Left colon (tissue), 2 donors: ENCODE measurements around the gene IPO11. TPM values are rescaled to one million over a fixed set of nuclear protein-coding genes. Genes with fewer than 3 reads are reported as not detected.

ENCODE experiments used
- ATAC-seq: fragments of 200-7000 bp; cut with Tn5 transposase; one replicate; pipeline ENCODE4 v1.9.1; 2020; ENCODE audit warnings: mild to moderate bottlenecking, moderate library complexity
- DNase-seq, 2 donors: peaks; one replicate each; pipeline ENCODE4 v3.0.0-alpha.2; 2020
- intact Hi-C, 2 donors: fragments of 100-400 bp; cut with DNase I in 1 of 2; cut with micrococcal nuclease in 1 of 2; formaldehyde crosslinking; loops; one replicate each; pipeline versions ENCODE4 v1.11.2 to v1.14.0; 2022; cut with DNase I, micrococcal nuclease
- total RNA-seq, 2 donors: library from RNA; stranded (reverse); fragmentation: NEBNext Ultra II Directional; extraction: Animal tissue kit (Norgen Biotek cat#: 25700); gene quantifications; one replicate each; pipeline ENCODE4 v1.2.1, GENCODE V29; 2021
- donor health status: DM: no; HTN: no; CAD: no.
- donor health status: DM: yes; HTN: yes; CAD: no.

Gene IPO11
- total RNA-seq, 2 donors from 2014 or later: 18.0 to 18.8 TPM

DNA sequence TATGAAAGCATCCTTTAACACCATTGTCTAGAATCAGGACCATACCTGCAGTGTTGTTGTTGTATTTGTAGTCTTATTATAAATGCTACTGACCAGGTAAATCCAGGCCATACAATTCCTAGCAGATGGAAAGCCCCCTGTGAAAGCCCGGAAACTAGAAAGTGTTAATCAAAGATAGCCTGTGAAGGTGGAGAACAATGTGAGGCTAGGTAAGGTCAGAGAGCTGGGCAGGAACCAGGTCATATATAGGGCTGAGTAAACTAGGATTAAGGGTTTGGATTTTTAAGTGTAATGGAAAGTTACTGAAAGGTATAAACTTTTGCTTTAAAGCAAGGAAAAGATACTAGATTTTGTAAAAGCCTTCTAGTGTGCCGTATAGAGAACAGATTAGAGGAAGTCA lies 172.7 kb downstream of the IPO11 start:
- DNase-seq: no peak
- ATAC-seq: no peak
- intact Hi-C loops: no loop called here

DNA sequence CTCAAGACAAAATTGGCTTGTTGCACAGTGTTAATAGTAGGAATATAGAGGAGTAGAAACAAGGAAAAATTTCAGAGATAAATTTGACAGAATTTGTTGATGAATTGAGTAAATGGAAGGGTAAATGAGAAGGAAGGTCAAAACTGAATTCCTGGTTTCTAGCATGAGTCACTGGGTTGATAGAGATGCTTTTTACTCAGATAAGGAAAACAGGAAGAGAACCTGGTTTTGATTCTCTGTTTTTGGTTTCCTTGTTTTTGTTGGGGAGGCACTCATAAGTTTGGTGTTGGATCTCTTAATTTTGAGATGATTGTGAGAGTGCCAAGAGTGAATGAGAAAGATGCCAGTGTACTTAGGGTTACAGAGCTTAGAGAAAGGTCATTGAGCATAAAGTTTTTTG lies 173.2 kb downstream of the IPO11 start:
- intact Hi-C loops: no loop called here
- no peak for ATAC-seq

DNA sequence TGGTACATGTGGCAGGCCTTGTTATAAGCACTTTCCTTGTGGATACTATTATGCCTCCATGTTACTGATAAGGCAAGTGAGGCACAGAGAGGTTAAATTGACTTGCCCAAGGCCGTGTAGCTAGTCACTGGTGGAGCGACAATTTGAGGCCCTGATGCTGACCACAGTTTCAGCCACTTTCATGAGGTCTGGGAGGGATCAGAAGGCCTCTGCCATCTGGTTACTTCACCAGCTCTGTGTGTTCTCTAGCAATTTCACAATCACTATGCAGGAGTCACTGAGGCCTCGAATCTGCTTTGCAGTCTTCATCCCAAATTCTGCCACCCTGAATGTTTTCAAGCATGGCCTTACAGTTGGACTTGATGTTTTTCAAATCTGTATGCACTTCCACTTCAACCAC lies 175.2 kb downstream of the IPO11 start:
- ATAC-seq (no peak), DNase-seq (no peak)
- intact Hi-C loops: no loop called here

More for the DNA sequence above, 173.2 kb downstream of the IPO11 start:
- no peak for DNase-seq

DNA sequence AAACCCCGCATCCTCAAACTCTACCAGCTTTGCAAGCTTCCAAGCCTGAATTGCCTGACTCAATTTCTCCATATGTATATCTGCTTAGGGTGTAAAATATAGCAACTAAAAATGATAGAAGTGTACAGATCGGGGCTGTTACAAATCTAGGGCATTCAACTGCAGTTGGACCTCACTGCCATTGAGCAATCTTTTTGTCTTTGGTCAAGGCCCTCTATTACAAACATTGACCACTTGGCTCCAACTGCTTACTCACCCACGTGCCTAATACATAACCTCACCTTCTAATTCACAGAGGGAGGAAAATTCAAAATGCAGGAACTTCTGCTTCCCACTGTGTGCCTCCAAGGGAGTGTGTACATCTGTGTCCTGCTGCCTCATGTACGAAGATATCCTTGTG lies 176.1 kb downstream of the IPO11 start:
- no peak for ATAC-seq
- intact Hi-C loops: no loop called here

DNA sequence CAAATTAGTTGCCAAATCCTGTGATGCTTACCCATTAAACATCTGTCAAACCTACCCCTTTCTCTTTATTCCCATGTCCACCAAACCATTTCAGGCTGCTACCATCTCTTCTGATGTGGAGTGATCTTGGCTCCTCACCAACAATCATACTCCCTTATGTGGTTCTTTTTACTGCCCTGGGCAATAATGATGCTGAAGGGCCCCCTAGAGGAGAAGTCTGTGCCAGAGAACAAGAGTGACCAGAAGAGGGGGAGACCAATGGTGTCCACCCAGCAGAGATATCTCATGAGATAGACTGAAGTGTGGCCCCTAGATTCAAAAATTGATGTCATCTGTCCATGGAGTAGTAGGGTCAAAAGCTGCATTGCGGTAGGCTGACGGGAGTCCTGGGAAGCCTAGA lies 176.9 kb downstream of the IPO11 start:
- ATAC-seq (no peak), DNase-seq (no peak)
- intact Hi-C loops: no loop called here

More for the DNA sequence above, 176.1 kb downstream of the IPO11 start:
- no peak for DNase-seq

DNA sequence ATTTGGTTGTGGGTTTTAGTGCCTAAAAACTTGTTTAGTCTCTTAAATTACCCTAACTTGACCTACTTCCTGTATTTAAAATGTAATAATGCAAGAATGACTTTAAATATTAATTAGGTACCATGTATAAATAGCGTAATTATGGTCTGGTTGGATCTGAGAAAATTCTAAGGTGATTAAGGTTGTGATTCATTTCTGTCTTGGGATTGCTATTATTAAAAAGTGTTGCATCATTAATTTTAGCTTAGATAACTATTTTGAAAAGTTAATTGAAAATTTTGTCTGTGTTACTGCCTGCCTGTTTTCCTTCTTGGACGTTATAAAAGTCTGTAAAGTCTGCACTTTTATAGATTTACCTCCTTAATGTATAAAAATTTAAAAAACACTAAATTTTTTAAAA lies 177.8 kb downstream of the IPO11 start:
- intact Hi-C loops: no loop called here
- no peak for DNase-seq
- no peak for ATAC-seq

DNA sequence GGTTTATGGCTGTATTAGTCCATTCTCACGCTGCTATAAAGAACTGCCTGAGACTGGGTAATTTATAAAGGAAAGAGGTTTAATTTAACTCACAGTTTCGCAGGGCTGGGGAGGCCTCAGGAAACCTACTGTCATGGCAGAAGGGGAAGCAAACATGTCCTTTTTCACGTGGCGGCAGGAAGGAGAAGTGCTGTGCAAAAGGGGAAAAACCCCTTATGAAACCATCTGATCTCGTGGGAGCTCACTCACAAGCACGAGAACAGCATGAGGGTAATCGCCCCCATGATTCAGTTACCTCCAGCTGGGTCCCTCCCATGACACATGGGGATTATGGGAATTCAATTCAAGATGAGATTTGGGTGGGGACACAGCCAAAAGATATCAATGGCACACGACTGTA lies 180.0 kb downstream of the IPO11 start:
- intact Hi-C loops: no loop called here
- ATAC-seq: no peak
- DNase-seq: no peak

DNA sequence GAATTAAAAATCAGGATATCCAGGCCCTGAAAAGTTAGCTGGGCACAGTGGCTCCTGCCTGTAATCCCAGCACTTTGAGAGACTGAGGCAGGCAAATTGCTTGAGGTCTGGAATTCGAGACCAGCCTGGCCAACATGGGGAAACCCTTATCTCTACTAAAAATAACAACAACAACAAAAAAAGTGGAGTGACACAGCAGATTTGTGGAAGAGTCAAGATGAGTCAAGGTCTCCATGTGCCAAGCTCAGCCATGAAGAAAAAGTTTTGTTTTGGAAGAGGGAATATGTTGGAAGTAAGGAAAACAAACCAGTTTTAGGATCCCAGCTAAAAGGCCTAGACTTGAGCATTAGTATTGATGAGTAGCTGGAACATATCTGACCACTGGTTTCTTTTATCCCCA lies 180.8 kb downstream of the IPO11 start:
- intact Hi-C loops: no loop called here
- ATAC-seq (no peak), DNase-seq (no peak)

DNA sequence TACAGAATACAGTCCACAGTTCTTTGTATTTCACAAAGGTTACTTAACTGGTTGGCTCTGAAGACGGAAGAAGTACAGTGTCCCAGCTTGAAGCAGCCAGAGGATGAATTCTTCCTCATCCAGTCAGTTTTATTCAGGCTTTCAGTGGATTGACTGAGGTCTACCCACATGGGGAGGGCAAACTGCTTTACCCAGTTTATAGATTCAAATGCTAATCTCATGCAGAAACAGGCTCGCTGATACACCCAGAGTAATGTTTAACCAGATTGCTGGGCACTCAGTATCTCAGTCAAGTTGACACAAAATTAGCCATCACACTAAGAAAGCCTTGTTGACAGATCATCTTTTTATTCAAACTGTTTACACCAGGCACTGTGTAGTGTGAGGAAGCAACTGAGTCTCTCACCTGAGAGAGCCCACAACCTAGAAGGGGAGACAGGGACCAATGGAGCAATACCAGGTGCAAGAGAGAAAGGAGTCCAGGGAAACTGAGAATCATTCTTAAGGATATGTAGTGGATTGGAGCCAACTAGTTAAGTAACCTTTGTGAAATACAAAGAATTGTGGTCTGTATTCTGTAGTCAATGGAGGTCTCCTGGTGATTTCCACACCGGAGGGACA lies 181.9 kb downstream of the IPO11 start:
- DNase-seq (no peak), ATAC-seq (peak; percentile 50)
- intact Hi-C loops: no loop called here

DNA sequence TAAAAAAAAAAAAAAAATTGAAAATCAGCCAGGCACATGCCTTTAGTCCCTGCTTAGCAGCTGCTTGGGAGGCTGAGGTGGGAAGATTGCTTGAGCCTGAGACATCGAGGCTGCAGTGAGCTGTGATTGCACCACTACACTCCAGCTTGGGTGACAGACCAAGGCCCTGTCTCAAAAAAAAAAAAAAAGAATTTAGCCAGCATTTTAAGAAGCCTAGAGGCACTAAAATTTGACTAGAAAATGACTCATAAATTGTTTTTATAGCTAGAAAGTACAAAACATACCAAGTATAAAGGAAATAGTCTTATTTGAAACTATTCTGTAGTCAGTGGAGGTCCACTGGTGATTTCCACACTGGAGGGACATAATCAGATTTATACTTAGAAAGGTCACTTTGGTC lies 183.5 kb downstream of the IPO11 start:
- no peak for DNase-seq
- intact Hi-C loops: no loop called here
- no peak for ATAC-seq

DNA sequence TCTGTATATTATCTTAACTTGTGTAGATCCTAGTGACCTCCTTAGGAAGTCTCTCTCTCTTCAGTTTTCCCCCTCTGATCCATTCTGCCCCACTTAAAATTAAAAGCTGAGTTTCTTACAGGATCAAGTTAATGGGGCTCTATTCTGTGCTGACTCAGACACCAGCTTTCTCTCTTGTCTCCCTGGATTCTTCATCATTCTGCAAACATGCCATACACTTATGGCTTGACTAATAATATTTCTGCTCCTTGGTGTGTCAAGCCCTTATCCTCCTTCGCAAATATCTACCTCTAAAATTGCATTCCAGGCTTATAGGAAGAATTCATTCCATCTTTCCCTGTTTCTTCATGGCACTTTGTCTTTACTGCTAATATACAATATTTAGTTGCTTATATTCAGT lies 184.1 kb downstream of the IPO11 start:
- intact Hi-C loops: no loop called here
- DNase-seq (no peak), ATAC-seq (no peak)

DNA sequence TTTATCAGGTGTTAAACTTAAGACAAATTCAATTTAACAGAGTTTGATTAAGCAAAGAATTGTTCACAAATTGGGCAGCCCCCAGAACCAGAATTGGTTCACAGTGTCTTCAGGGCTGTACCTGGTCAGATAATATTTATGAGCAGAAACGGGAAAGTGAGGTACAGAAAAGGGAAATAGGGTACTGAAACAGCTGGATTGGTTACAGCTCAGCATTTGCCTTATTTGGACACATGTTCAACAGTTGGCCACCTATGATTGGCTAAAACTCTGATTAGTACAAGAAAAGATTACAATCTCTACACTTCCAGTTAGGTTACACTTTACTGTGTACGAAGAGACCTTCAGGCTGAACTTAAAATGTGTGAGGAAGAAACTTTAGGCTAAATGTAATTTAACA lies 184.8 kb downstream of the IPO11 start:
- DNase-seq (no peak), ATAC-seq (no peak)
- intact Hi-C loops: no loop called here

DNA sequence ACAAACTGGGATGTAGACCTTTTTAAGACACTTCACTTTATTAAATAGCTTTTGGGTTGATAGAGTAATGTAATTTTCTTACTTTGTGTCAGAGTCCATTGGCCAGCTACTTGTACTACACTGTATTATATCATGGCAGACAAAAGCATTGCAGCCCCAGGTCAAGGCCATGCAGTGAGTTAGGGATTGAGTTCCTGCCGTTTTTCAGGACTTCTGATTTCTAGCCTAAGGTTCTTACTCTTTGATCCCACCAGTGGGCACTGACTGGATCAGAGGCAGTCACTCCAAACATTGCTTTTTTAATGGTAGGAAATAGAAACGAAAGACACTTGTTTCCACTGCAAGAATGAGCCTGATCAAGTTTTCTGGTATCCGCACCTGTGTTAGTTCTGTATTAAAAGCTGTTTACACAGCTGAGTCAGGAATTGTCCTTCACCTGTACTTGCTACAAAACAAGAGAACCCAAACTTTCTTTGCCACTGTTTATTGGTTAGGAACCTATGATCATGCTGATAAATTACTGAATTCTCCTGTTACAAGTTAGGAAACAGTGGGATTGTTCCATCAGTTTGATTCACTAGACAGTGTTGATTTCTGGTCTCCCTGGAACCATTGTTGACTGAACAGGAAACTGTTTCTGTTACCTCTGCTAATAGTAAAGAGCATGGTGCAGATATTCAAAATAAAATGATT lies 188.1 kb downstream of the IPO11 start:
- intact Hi-C loops: no loop called here
- DNase-seq (no peak), ATAC-seq (no peak)

DNA sequence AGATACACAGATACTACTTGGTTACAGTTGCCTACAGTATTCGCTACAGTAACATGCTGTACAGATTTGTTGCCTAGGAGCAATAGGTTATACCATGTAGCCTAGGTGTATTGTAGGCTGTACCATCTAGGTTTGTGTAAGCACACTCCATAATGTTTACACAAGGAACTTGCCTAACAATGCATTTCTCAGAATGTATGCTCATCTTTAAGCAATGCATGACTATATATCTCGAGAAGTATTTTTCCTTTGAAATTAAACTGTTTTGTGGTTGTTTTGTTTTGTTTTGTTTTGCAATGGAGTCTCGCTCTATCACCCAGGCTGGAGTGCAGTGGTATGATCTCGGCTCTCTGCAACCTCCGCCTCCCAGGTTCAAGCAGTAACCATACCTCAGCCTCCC lies 191.4 kb downstream of the IPO11 start:
- intact Hi-C loops: no loop called here
- DNase-seq: no peak
- ATAC-seq: no peak

DNA sequence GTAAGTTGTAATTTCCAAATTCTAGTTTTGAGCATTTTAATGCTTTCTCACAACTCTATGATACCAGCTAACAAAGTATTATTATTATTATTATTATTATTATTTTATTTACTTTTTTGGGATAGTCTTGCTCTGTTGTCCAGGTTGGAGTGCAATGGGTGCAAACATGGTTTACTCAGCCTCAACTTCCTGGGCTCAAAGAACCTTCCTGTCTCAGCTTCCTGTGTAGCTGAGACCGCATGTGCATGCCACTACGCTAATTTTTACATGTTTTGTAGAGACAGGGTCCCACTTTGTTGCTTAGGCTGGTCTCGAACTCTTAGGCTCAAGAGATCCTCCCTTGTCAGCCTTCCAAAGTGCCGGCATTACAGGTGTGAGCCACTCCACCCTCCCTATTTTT lies 193.1 kb downstream of the IPO11 start:
- ATAC-seq (no peak), DNase-seq (no peak)
- intact Hi-C loops: no loop called here

DNA sequence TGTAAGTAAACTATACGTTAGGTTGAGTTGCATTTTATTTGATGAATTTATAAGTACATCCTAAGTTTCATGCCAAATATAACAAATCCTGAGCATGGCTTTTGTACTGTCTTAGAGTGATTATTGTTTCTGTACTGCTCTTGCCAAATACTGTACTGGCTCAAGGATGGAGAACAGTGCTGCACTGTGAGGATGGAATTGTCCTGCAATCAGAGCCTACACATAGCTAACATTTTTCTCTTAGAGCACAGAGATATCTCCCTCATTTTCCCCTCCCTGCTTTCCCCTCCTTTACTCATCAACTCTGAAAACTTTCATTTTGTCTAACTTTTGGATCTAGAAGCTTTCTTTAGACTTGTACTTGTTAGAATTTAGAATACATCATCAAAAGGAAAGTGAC lies 194.3 kb downstream of the IPO11 start:
- ATAC-seq (no peak), DNase-seq (no peak)
- intact Hi-C loops: no loop called here

DNA sequence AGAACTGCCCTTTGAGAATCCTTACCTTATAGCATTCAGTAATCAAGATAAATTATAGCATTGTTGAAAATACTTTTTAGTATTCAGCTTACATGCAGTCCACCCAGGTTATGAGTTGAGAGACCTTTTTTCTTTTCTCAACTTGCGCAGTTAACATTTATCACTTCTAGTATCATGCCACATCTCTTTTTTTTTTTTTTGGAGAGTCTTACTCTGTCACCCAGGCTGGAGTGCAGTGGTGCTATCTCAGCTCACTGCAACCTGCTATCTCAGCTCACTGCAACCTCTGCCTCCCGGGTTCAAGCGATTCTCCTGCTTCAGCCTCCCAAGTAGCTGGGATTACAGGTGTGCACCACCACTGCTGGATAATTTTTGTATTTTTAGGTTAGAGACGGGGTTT lies 195.1 kb downstream of the IPO11 start:
- DNase-seq (no peak), ATAC-seq (no peak)
- intact Hi-C loops: no loop called here

DNA sequence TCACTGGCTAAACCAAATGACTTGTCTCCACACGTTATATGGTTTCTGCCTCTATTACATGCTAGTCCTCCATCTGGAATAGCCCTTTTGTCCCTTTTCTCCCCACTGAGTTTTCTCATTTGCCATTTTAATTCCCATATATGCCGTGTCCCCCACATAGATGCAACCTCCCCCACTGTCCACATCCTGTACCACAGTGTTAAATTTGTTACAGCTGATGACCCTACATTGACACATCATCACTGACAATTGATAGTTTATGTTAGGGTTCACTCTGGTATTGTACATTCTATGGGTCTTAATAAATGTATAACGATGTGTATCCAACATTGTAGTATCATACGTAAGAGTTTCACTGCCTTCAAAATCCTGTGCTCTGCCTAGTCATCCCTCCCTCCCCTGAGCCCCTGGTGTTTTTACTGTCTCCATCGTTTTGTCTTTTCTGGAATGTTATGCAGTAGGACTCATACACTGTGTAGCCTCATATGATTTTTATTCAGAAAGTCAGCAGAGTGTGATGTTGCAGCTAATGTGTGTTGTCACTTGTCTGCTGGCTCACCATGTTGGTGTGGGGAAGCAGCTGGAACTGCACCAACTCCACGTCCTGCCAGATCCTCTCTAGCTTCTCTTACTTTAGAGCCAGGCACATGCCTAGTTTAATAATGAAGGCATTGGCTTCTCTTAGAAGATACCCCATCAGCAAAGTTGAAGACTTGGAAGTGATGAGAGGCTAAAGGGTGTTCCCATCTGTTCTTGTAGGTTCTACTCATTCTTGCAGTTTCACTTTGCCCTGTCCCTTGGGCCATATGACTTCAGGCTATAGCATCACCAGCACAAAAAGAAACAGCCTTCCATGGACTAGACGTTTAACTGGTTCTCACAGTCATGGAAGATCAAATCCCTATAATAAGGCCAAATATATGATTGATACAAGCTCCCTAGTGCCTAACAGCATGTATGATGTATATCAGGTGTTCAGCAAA lies 196.3 kb downstream of the IPO11 start:
- DNase-seq (no peak), ATAC-seq (no peak)
- intact Hi-C loops: no loop called here

DNA sequence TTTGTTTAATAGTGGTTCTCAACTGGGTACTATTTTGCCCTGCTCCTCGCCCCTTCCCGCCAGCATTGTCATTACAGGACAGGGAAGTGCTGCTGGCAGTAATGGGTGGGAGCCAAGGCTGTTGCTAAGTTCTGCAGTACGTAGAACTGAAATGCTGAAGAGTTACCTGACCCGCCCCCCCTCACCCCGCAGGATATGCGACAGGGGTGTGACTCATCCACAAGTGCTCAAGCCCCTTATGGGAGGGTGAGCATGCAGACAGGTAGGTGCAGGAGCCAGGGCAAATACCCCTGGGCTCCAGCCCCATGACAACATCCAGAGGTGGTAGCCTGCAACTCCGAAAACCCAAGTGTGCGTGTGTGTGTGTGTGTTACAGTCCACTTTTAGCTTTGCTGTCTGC lies 201.8 kb downstream of the IPO11 start:
- intact Hi-C loops: no loop called here
- ATAC-seq (no peak), DNase-seq (no peak)
